BLaER1 (cell line): ENCODE measurements around the gene RILPL1.
"Not testable (repeated sequence)": the region's sequence is repeated elsewhere in the genome, so short reads cannot be mapped to it uniquely, and the experiment has no call there.

Experiments
- H3K27ac ChIP-seq: shearing (Covaris generic); formaldehyde crosslinking; 2 replicates; pipeline ENCODE4 v1.8.1; 2022
- H3K27me3 ChIP-seq: shearing (Covaris generic); formaldehyde crosslinking; 2 replicates; pipeline ENCODE4 v1.8.1; 2022
- H3K36me3 ChIP-seq: shearing (Covaris generic); formaldehyde crosslinking; 2 replicates; pipeline ENCODE4 v1.8.1; 2022
- H3K4me1 ChIP-seq: shearing (Covaris generic); formaldehyde crosslinking; 2 replicates; pipeline ENCODE4 v1.8.1; 2022
- H3K4me2 ChIP-seq: shearing (Covaris generic); formaldehyde crosslinking; 2 replicates; pipeline ENCODE4 v1.8.1; 2022
- H3K4me3 ChIP-seq: shearing (Covaris generic); formaldehyde crosslinking; 2 replicates; pipeline ENCODE4 v1.8.1; 2022
- H3K9ac ChIP-seq: shearing (Covaris generic); formaldehyde crosslinking; 2 replicates; pipeline ENCODE4 v1.8.1; 2022
- H3K9me3 ChIP-seq: shearing (Covaris generic); formaldehyde crosslinking; 2 replicates; pipeline ENCODE4 v1.8.1; 2022
- H4K20me1 ChIP-seq: shearing (Covaris generic); formaldehyde crosslinking; 2 replicates; pipeline ENCODE4 v1.8.1; 2022
- Cebpa-rat ChIP-seq: shearing (Covaris generic); IDR thresholded peaks from 2 replicates; pipeline ENCODE4 v1.8.1; 2022

Gene RILPL1

DNA sequence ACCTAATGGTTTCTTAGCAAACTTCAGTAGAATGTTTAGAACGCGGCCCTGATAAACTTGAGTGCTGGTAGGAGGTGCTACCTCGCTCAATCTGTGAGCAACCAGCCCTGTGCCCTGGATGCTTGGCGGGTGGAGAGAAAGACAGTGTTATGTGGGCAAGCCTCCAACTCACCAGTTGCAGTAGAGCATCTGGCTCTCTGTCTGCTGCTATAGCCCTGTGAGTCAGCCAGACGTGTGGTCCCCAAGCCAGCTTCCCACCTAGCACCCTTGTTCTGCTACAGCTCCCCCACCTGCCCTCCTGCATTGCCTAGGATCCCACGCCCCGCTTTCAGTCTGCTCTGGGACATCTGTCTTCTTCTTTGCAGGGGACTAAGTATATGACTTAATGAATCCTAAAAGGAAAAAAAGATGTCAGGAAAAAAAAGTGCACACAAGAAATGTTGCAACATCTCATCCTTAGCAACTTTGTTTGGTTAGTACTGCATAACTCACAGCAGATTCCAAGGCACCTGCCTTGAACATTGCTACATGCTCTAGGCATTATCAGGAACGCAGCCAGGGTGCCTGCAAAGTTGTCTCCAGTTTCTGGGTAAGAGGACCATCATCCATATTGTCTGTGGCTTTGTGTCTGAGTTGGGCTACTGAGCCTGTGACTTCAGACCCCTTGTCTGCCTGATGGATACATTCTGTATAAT is 62.0 kb downstream of the RILPL1 start:
- no peaks in the 10 kb centered on the region for H3K27me3 ChIP-seq
- no peaks in the 10 kb centered on the region for H3K9me3 ChIP-seq
- H3K27ac ChIP-seq = no peak overlapping the region
- peaks cover 62% of the 10 kb centered on the region for H3K36me3 ChIP-seq
- no peak for TF ChIP-seq Cebpa-rat
- H3K9ac ChIP-seq = no peak overlapping the region
- H3K4me1 ChIP-seq = peaks cover 32% of the 10 kb centered on the region
- H4K20me1 ChIP-seq = peaks cover 84% of the 10 kb centered on the region
- H3K4me3 ChIP-seq = no peak overlapping the region
- H3K4me2 ChIP-seq = no peak overlapping the region

DNA sequence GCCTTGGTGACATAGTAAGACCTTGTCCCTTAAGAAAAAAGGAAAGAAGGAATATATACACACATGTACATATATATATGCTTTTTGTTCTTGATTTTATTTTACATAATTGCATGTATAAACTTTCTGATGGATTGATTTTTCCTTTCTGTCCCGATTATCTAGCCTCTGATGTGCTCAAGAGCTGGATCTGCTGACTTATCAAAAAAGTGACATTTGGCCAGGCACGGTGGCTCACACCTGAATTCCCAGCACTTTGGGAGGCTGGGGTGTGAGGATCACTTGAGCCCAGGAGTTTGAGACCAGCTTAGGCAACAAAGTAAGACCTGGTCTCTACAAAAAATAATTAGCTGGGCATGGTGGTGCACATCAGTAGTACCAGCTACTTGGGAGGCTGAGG is 63.5 kb downstream of the RILPL1 start:
- no peak for TF ChIP-seq Cebpa-rat
- Histone ChIP-seq H3K36me3 (peaks cover 71% of the 10 kb centered on the region), H3K9me3 (no peaks in the 10 kb centered on the region), H3K9ac (no peak overlapping the region), H4K20me1 (peaks cover 98% of the 10 kb centered on the region), H3K4me2 (no peak overlapping the region), H3K4me3 (no peak overlapping the region), H3K4me1 (peaks cover 33% of the 10 kb centered on the region), H3K27me3 (no peaks in the 10 kb centered on the region), H3K27ac (no peak overlapping the region)

DNA sequence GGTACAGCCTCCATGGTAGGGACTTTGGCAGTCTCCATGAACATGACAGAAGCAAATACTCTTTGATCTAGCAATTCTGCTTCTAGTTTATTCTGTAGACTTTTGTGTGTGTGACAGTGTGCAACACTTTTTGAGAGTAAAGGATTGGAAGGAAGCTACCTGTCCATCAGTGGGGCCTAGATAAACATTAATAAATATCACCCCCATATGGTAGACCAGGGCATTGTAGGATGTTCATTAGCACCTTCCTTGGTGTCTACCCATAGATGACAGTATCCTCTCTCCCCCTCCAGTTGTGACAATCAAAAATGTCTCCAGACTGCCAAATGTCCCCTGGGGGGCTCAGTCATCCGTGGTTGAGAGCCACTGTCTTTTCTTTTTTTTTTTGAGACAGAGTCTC is 64.7 kb downstream of the RILPL1 start:
- Histone ChIP-seq H3K27me3 (no peaks in the 10 kb centered on the region), H4K20me1 (peaks cover 98% of the 10 kb centered on the region), H3K4me1 (peaks cover 33% of the 10 kb centered on the region), H3K36me3 (peaks cover 78% of the 10 kb centered on the region), H3K27ac (no peak overlapping the region), H3K9ac (no peak overlapping the region), H3K4me3 (no peak overlapping the region), H3K9me3 (no peaks in the 10 kb centered on the region), H3K4me2 (peak overlapping the region; percentile 68)
- no peak for TF ChIP-seq Cebpa-rat

DNA sequence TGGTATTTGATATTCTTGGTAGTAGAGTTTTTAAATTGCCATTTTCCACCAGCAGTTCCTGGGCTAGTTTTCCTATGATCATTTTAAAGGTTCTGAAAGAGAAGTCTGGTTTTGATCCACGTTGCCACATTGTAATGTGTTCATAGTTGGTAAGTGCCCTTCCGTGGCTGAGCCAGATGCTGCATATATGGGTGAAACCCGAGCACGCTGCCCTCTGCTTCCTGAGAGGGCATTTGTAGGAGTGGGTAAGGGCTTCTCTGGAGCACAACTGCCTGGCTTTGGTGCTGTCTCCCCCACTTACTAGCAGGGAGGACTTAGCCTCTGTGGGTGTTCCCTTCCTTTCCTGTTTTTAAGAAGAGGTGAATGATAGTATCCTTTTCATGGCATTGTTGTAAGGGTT is 68.4 kb downstream of the RILPL1 start:
- Histone ChIP-seq H3K9me3 (no peaks in the 10 kb centered on the region), H3K4me2 (no peak overlapping the region), H3K27ac (no peak overlapping the region), H4K20me1 (peaks cover 85% of the 10 kb centered on the region), H3K36me3 (peaks cover 65% of the 10 kb centered on the region), H3K4me1 (peaks cover 39% of the 10 kb centered on the region), H3K4me3 (no peak overlapping the region), H3K9ac (no peak overlapping the region), H3K27me3 (no peaks in the 10 kb centered on the region)
- no peak for TF ChIP-seq Cebpa-rat

DNA sequence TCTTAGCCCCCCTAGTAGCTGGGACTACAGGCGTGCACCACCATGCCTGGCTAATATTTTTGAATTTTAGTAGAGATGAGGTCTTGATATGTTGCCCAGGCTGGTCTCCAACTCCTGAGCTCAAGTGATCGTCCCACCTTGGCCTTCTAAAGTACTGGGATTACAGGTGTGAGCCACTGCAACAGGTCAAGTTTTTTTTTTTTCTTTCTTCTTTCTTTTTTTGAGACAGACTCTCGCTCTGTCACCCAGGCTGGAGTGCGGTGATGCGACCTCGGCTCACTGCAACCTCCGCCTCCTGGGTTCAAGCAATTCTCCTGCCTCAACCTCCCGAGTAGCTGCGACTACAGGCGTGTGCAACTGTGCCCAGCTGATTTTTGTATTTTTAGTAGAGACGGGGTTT is 70.3 kb downstream of the RILPL1 start:
- not testable (repeated sequence) for H3K27me3 ChIP-seq, H3K4me3 ChIP-seq, H3K9me3 ChIP-seq, H3K4me2 ChIP-seq, H3K9ac ChIP-seq, H3K27ac ChIP-seq
- peaks cover 39% of the 10 kb centered on the region for H3K4me1 ChIP-seq
- H4K20me1 ChIP-seq = peaks cover 66% of the 10 kb centered on the region
- peaks cover 57% of the 10 kb centered on the region for H3K36me3 ChIP-seq

DNA sequence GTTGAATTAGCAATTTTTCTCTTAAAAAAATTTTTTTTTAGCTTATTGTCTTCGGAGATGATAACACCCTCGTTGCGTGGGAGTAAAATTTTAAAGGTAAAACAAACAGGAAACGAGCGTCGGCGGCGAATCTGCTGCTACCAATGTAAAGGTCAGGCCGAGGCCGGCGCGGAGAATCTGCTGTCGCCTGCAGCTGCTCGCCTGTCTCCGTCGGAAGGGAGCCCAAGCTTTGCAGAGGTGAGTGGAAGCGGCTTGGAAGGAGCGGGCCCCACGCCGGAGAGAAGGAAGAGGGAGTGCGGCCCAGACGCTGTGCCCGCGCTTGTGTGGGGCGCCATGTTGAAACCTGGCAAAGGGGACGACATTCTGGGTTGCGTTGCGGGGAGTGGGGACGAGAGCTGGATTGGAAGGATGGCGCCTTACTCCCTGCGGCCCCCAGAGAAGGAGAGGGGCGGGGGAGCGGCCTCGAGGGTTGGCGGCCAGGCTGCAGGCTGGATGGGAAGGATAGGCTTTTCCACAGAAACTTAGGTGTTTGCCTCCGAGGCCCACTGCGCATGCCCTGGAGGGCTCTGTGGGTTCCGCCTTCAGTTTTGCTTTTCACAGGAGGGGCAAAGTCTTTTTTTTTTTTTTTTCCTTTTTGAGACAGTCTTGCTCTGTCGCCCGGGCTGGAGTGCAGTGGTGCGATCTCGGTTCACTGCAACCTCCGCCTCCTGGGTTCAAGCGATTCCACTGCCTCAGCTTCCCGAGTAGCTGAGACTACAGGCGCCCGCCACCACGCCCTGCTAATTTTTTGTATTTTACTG is 75.3 kb downstream of the RILPL1 start, which contains the start of gene SNRNP35:
SNRNP35 (plus strand) TSS at position 160 of the 800 bp plus-strand sequence. CDS start 7,402 bp downstream, outside the sequence.
- Histone ChIP-seq H4K20me1 (peaks cover 19% of the 10 kb centered on the region), H3K9ac (peak within 1 kb of the TSS; percentile 97), H3K4me2 (peak within 1 kb of the TSS; percentile 86), H3K27me3 (no peaks in the 10 kb centered on the region), H3K27ac (peak within 1 kb of the TSS; percentile 99), H3K4me3 (peak within 1 kb of the TSS; percentile 83), H3K36me3 (peaks cover 12% of the 10 kb centered on the region), H3K9me3 (no peaks in the 10 kb centered on the region), H3K4me1 (peaks cover 21% of the 10 kb centered on the region)
- TF ChIP-seq Cebpa-rat = no peak

DNA sequence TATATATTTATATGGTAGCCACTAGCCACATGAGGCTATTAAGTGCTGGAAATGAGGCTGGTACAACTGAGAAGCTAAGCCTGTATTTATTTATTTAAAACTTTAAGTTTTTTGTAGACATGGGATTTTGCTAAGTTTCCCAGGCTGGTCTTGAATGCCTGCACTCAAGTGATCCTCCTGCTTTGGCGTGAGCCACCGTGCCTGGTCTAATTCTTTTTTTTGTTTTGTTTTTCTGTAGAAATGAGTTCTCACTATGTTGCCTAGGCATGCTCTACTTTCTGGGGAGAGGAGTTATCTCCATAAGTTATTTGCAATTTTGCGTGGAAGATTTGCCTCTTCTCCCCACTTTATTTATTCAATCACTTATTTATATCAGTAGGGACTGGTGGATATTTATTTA is 80.4 kb downstream of the RILPL1 start:
- no peaks in the 10 kb centered on the region for H3K27me3 ChIP-seq
- H3K4me1 ChIP-seq = peaks cover 3% of the 10 kb centered on the region; the same call in 1 of the 2 replicates
- no peak overlapping the region for H3K9ac ChIP-seq
- TF ChIP-seq Cebpa-rat = no peak
- no peaks in the 10 kb centered on the region for H4K20me1 ChIP-seq
- H3K27ac ChIP-seq = no peak overlapping the region
- H3K4me2 ChIP-seq = no peak overlapping the region
- no peaks in the 10 kb centered on the region for H3K9me3 ChIP-seq
- H3K36me3 ChIP-seq = no peaks in the 10 kb centered on the region
- H3K4me3 ChIP-seq = no peak overlapping the region

DNA sequence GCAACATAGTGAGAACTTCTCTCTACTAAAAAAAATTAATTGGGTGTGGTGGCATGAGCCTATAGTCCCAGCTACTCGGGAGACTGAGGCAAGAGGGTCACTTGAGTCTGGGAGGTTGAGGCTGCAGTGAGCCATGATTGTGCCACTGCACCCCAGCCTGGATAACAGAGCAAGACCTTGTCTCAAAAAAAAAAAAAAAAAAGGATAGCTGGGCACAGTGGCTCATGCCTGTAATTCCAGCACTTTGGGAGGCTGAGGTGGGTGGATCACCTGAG is 81.3 kb downstream of the RILPL1 start:
- H3K36me3 ChIP-seq, H3K4me1 ChIP-seq, H3K27me3 ChIP-seq, H3K27ac ChIP-seq, H4K20me1 ChIP-seq, H3K4me2 ChIP-seq, H3K9ac ChIP-seq, H3K4me3 ChIP-seq, H3K9me3 ChIP-seq: not testable (repeated sequence)

DNA sequence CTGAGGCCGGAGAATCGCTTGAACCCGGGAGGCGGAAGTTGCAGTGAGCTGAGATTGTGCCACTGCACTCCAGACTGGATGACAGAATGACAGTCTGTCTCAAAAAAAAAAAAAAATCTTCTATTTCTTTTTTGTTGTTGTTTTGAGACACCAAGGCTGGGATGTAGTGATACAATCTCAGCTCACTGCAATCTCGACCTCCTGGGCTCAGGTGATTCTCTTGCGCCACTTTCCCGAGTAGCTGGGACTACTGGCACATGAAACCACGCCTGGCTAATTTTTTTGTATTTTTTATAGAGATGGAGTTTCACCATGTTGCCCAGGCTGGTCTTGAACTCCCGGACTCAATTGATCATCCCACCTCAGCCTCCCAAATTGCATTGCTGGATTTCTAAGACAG is 82.9 kb downstream of the RILPL1 start:
- peaks cover 14% of the 10 kb centered on the region for H3K4me1 ChIP-seq
- no peak for TF ChIP-seq Cebpa-rat
- H3K36me3 ChIP-seq = no peaks in the 10 kb centered on the region
- no peak overlapping the region for H3K4me2 ChIP-seq
- no peak overlapping the region for H3K4me3 ChIP-seq
- H4K20me1 ChIP-seq = no peaks in the 10 kb centered on the region
- H3K27me3 ChIP-seq = no peaks in the 10 kb centered on the region
- H3K27ac ChIP-seq = no peak overlapping the region
- H3K9me3 ChIP-seq = no peaks in the 10 kb centered on the region
- no peak overlapping the region for H3K9ac ChIP-seq

DNA sequence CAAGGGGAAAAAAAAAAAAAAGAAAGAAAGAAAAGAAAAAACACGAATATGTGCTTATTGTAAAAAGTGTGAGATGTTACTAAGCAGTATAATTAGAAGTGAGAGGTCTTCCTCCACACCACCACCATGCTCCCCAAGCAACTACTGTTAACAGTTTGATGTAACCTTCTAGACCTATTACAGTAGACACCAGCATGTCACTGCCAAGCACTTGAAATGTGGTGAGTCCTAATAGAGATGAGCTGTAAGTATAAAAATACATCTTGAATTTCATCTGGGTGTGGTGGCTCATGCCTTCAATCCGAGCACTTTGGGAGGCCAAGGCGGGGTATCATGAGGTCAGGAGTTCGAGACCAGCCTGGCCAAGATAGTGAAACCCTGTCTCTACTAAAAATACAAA is 83.7 kb downstream of the RILPL1 start:
- TF ChIP-seq Cebpa-rat = no peak
- Histone ChIP-seq H3K9me3 (no peaks in the 10 kb centered on the region), H3K9ac (no peak overlapping the region), H3K27ac (no peak overlapping the region), H3K4me1 (peaks cover 19% of the 10 kb centered on the region), H3K4me2 (no peak overlapping the region), H3K36me3 (no peaks in the 10 kb centered on the region), H3K27me3 (no peaks in the 10 kb centered on the region), H3K4me3 (no peak overlapping the region), H4K20me1 (no peaks in the 10 kb centered on the region)
